Measurements from ENCODE around the gene PTPRD.

GRCh38 chr9:9783711-9784110 lies 829.1 kb downstream of the PTPRD start:
- TF ChIP-seq CTCF (conservative IDR thresholded peaks at IDR 0.05 in 1 of 2, IDR thresholded peaks at IDR 0.05 in 1 of 2; ENCODE audit: low read depth in 1 of 2, low read length in 2 of 2) (no peak), EZH2 (IDR thresholded peaks at IDR 0.05; ENCODE audit: low read length, missing control alignments) (no peak)

Measured in fibroblast of lung (primary cell).